Body of pancreas (tissue), 4 donors: ENCODE data around the gene EML6.

ENCODE experiments used
- CTCF ChIP-seq, 7 experiments: fragments of 450-650 bp in 4 of 7; fragments of 200-600 bp in 3 of 7; sonication (generic) in 3 of 7; IDR thresholded peaks; one replicate each; pipeline ENCODE4 v1.5.1; 2016 to 2019; ENCODE audit warnings: antibody characterized with exemption in 7 of 7
- POLR2A ChIP-seq, 3 donors: fragments of 450-650 bp; IDR thresholded peaks; one replicate each; pipeline ENCODE4 v1.6.1; 2016; ENCODE audit warnings: antibody characterized with exemption in 3 of 3, mild to moderate bottlenecking in 2 of 3

GRCh38 chr2:54960164-54960563 is 236.7 kb downstream of the EML6 start:
- no peak for TF ChIP-seq POLR2A (IDR thresholded peaks at IDR 0.05)
- TF ChIP-seq CTCF (IDR thresholded peaks at IDR 0.05), result no peak
